Choroid plexus epithelial cell (primary cell): Measurements from ENCODE around the gene HMOX1.
"Not testable (repeated sequence)": the region's sequence is repeated elsewhere in the genome, so short reads cannot be mapped to it uniquely, and the experiment has no call there.

Source experiments
- DNase-seq: peaks from one replicate; pipeline ENCODE4 v3.0.0-alpha.2; 2010; ENCODE audit warnings: low read depth
- H3K4me3 ChIP-seq: 2 replicates; pipeline ENCODE4 v1.5.1; 2011; ENCODE audit warnings: low read depth, mild to moderate bottlenecking, control low read depth, low read length, moderate library complexity
- CTCF ChIP-seq: conservative IDR thresholded peaks from 2 replicates; pipeline ENCODE4 v1.5.1; 2011; ENCODE audit warnings: low read depth, mild to moderate bottlenecking, control low read depth, inconsistent platforms, low read length, moderate library complexity

HMOX1 gene

GRCh38 chr22:35361001-35361558 lies 19.8 kb upstream of the HMOX1 start:
- DNase-seq = no peak
- TF ChIP-seq CTCF = no peak
- no peak overlapping the region for H3K4me3 ChIP-seq

- H3K4me3 ChIP-seq = no peak overlapping the region
- no peak for TF ChIP-seq CTCF
Observed at GRCh38 chr22:35363566-35364086, 17.3 kb upstream of the HMOX1 start.

GRCh38 chr22:35364230-35364629 lies 16.7 kb upstream of the HMOX1 start:
- H3K4me3 ChIP-seq = not testable (repeated sequence)
- peak; percentile 75 for DNase-seq

More at GRCh38 chr22:35363566-35364086, 17.3 kb upstream of the HMOX1 start:
- no peak for DNase-seq

GRCh38 chr22:35367331-35367886 lies 13.5 kb upstream of the HMOX1 start:
- H3K4me3 ChIP-seq = no peak overlapping the region
- no peak for TF ChIP-seq CTCF
- DNase-seq = no peak

GRCh38 chr22:35368386-35368785 lies 12.5 kb upstream of the HMOX1 start:
- DNase-seq = no peak
- no peak overlapping the region for H3K4me3 ChIP-seq
- TF ChIP-seq CTCF = no peak

- no peak for TF ChIP-seq CTCF
- H3K4me3 ChIP-seq = no peak overlapping the region
- no peak for DNase-seq
Observed at GRCh38 chr22:35369996-35370395, 10.9 kb upstream of the HMOX1 start.

DNA sequence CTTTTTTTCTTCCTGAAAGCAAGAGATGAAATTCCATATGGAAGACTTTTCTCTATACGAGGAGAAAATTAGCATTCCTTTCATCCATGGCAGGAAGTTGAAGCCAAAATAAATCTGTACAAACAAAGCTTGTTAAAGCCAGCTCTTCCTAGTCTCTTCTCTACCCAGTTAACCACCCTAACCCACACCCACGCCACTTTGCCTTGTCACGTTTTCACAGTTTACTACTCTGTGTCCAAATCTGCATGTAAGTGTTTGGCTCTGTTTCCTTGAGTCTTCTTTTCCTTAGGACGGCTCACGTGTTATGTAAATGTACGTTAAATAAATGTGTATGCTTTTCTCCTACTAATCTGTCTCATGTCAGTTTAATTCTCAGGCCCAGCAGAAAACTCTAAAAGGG lies 7.1 kb upstream of the HMOX1 start:
- H3K4me3 ChIP-seq = no peak overlapping the region
- DNase-seq = no peak
- TF ChIP-seq CTCF = no peak
